HCT116 (cell line): ENCODE results near the gene FAM114A1. TPM values are rescaled to one million over a fixed set of nuclear protein-coding genes. Genes with fewer than 3 reads are reported as not detected.
"Not testable (repeated sequence)": the region's sequence is repeated elsewhere in the genome, so short reads cannot be mapped to it uniquely, and the experiment has no call there.

Source experiments
- ATAC-seq: fragments of 200-7000 bp; cut with Tn5 transposase; 2 replicates; pipeline ENCODE4 v1.9.1; 2020; ENCODE audit warnings: mild to moderate bottlenecking, moderate library complexity
- BruUV-seq: library from RNA; stranded (reverse); fragments of 400-500 nt; replicated peaks from 2 replicates; lab custom pipeline; 2021; lab: Mats Ljungman, UMichigan
- CTCF ChIA-PET: fragments of 300-600 bp; sonication (Branson Sonifier 250); formaldehyde crosslinking; loops from one replicate; lab custom pipeline; 2021; ENCODE audit warnings: antibody characterized with exemption; lab: Charles Lee
- POLR2A ChIA-PET: fragments of 300-600, 350-600 bp; sonication (Branson Sonifier 250); formaldehyde crosslinking; loops from one replicate; lab custom pipeline; 2021; ENCODE audit warnings: antibody characterized with exemption; lab: Charles Lee
- RAD21 ChIA-PET, 2 experiments: fragments of 300-600 bp; sonication (Branson Sonifier 250); formaldehyde crosslinking; loops; one replicate each; lab custom pipeline; 2023; ENCODE audit warnings: low total read pairs in 2 of 2; ENCODE audit not compliant: uncharacterized antibody in 2 of 2, unreplicated experiment in 2 of 2, low non-redundant PET in 1 of 2; lab: Charles Lee
- DNase-seq: peaks from one replicate; pipeline ENCODE4 v3.0.0-alpha.2; 2010; ENCODE audit warnings: low read depth, low spot score
- H2AFZ ChIP-seq: fragments of 200-600 bp; shearing (Covaris generic), sonication (generic); 2 replicates; pipeline ENCODE4 v1.6.1; 2017; ENCODE audit warnings: low read depth, mixed run types, mixed read lengths, antibody characterized with exemption, low read length; ENCODE audit not compliant: poor library complexity, severe bottlenecking
- H3K27ac ChIP-seq: 2 replicates; pipeline ENCODE4 v1.5.1; 2012; ENCODE audit warnings: low read depth, low read length
- H3K27me3 ChIP-seq: fragments of 200-600 bp; sonication (generic); 2 replicates; pipeline ENCODE4 v1.6.1; 2016; ENCODE audit warnings: mixed run types, low read length, mixed read lengths; ENCODE audit not compliant: insufficient read depth
- H3K36me3 ChIP-seq, 2 experiments: fragments of 200-500 bp in 1 of 2; fragments of 200-600 bp in 1 of 2; sonication (Bioruptor generic) in 1 of 2; sonication (generic) in 1 of 2; 2 replicates each; pipeline versions ENCODE4 v1.5.1 to v1.6.1; 2014 to 2016; ENCODE audit warnings: low read length in 2 of 2, inconsistent platforms in 1 of 2, mixed read lengths in 1 of 2, mixed run types in 1 of 2; ENCODE audit not compliant: insufficient read depth in 2 of 2, control insufficient read depth in 1 of 2
- H3K4me1 ChIP-seq, 2 experiments: fragments of 200-600 bp in 1 of 2; sonication (generic) in 1 of 2; 2 replicates each; pipeline versions ENCODE4 v1.5.1 to v1.6.1; 2012 to 2017; ENCODE audit warnings: low read length in 2 of 2, inconsistent platforms in 1 of 2, mild to moderate bottlenecking in 1 of 2, mixed read lengths in 1 of 2, mixed run types in 1 of 2, moderate library complexity in 1 of 2; ENCODE audit not compliant: insufficient read depth in 2 of 2, control insufficient read depth in 1 of 2
- H3K4me2 ChIP-seq: fragments of 200-600 bp; sonication (generic); 2 replicates; pipeline ENCODE4 v1.6.1; 2017; ENCODE audit warnings: mixed run types, low read length, mixed read lengths
- H3K4me3 ChIP-seq, 2 experiments: fragments of 200-600 bp in 1 of 2; sonication (generic) in 1 of 2; replicated peaks in 1 of 2; 2 replicates each; pipeline ENCODE4 v1.5.1; 2011 to 2016; ENCODE audit warnings: low read length in 2 of 2, control low read depth in 1 of 2, low read depth in 1 of 2, mild to moderate bottlenecking in 1 of 2, mixed read lengths in 1 of 2, mixed run types in 1 of 2
- H3K79me2 ChIP-seq: fragments of 200-600 bp; sonication (generic); 2 replicates; pipeline ENCODE4 v1.6.1; 2017; ENCODE audit warnings: mild to moderate bottlenecking, mixed run types, low read length, moderate library complexity, mixed read lengths; ENCODE audit not compliant: insufficient read depth
- H3K9ac ChIP-seq: fragments of 200-600 bp; sonication (generic); 2 replicates; pipeline ENCODE4 v1.6.1; 2016; ENCODE audit warnings: low read length, mixed read lengths
- H3K9me2 ChIP-seq: fragments of 200-600 bp; sonication (generic), shearing (Covaris generic); 2 replicates; pipeline ENCODE4 v1.6.1; 2017; ENCODE audit warnings: mixed run types, mild to moderate bottlenecking, moderate library complexity; ENCODE audit not compliant: insufficient read depth
- H3K9me3 ChIP-seq, 2 experiments: fragments of 200-500 bp in 1 of 2; fragments of 200-600 bp in 1 of 2; sonication (Bioruptor generic) in 1 of 2; sonication (generic) in 1 of 2; 2 replicates each; pipeline ENCODE4 v1.6.1; 2014 to 2017; ENCODE audit warnings: low read length in 2 of 2, mixed read lengths in 2 of 2, inconsistent platforms in 1 of 2, low read depth in 1 of 2, mild to moderate bottlenecking in 1 of 2, mixed run types in 1 of 2, moderate library complexity in 1 of 2; ENCODE audit not compliant: control insufficient read depth in 1 of 2, insufficient read depth in 1 of 2
- H4K20me1 ChIP-seq: fragments of 200-600 bp; sonication (generic), shearing (Covaris generic); 2 replicates; pipeline ENCODE4 v1.6.1; 2017; ENCODE audit warnings: mixed run types, mild to moderate bottlenecking, moderate library complexity; ENCODE audit not compliant: insufficient read depth
- CBX3 ChIP-seq: IDR thresholded peaks from 2 replicates; pipeline ENCODE4 v1.6.1; 2012; ENCODE audit warnings: low read depth
- CEBPB ChIP-seq: IDR thresholded peaks from 2 replicates; pipeline ENCODE4 v1.6.1; 2012; ENCODE audit warnings: low read depth
- EGR1 ChIP-seq: IDR thresholded peaks from 2 replicates; pipeline ENCODE4 v1.6.1; 2012; ENCODE audit warnings: low read depth
- ELF1 ChIP-seq: IDR thresholded peaks from 2 replicates; pipeline ENCODE4 v1.6.1; 2012; ENCODE audit warnings: low read depth, borderline replicate concordance
- EZH2 ChIP-seq: fragments of 200-600 bp; sonication (generic); IDR thresholded peaks from 2 replicates; pipeline ENCODE4 v1.6.1; 2017; ENCODE audit warnings: antibody characterized with exemption, mixed run types
- FOSL1 ChIP-seq: IDR thresholded peaks from 2 replicates; pipeline ENCODE4 v1.6.1; 2012; ENCODE audit warnings: low read depth
- JUND ChIP-seq: IDR thresholded peaks from 2 replicates; pipeline ENCODE4 v1.6.1; 2012
- RAD21 ChIP-seq: IDR thresholded peaks from 2 replicates; pipeline ENCODE4 v1.6.1; 2012; ENCODE audit warnings: low read depth, mild to moderate bottlenecking
- SP1 ChIP-seq: IDR thresholded peaks from 2 replicates; pipeline ENCODE4 v1.6.1; 2012; ENCODE audit warnings: low read depth
- SRF ChIP-seq: IDR thresholded peaks from 2 replicates; pipeline ENCODE4 v1.6.1; 2012; ENCODE audit warnings: low read depth
- YY1 ChIP-seq: IDR thresholded peaks from 2 replicates; pipeline ENCODE4 v1.6.1; 2011; ENCODE audit warnings: low read length, low read depth, moderate library complexity, mild to moderate bottlenecking; ENCODE audit not compliant: insufficient replicate concordance; ENCODE audit errors: extremely low read depth
- ZFX ChIP-seq: fragments of 450-650 bp; IDR thresholded peaks from 2 replicates; pipeline ENCODE4 v1.6.1; 2017
- intact Hi-C: fragments of 100-400 bp; cut with micrococcal nuclease; formaldehyde crosslinking; loops from 2 replicates; pipeline ENCODE4 v1.10.0; 2022
- total RNA-seq: library from RNA; stranded (reverse); gene quantifications from one replicate; pipeline ENCODE4 v1.2.1, GENCODE V29; 2021; ENCODE audit not compliant: unreplicated experiment
- TF ChIP-seq, protein P1 (sequence below): IDR thresholded peaks from 2 replicates; pipeline ENCODE4 v1.6.1; 2012
- TF ChIP-seq, protein P2 (sequence below): IDR thresholded peaks from 2 replicates; pipeline ENCODE4 v1.6.1; 2012
- TF ChIP-seq, protein P3 (sequence below): IDR thresholded peaks from 2 replicates; pipeline ENCODE4 v1.6.1; 2011; ENCODE audit warnings: mild to moderate bottlenecking, low read length, moderate library complexity; ENCODE audit not compliant: insufficient replicate concordance; ENCODE audit errors: extremely low read depth

The FAM114A1 gene
- total RNA-seq, 1 experiment from 2014 or later = 35.6 TPM

DNA sequence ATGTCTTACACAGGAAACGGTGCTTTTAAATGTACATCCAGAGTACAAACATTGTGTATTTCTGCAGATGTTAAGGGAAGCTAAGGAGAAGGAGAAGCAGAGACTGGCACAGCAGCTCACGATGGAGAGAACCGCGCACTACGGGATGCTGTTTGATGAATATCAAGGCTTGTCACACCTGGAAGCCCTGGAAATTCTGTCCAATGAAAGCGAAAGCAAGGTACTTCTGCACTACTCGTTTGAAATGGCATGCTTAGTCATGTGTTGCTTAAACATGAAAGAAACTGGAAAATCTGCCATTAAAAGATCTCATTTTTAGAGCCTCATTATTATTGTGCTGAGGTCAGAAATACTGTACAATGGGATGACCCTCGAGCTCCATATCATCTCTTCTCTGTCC lies 47.2 kb downstream of the FAM114A1 start (continued):
- TF ChIP-seq SP1 (no peak), SRF (no peak), CBX3 (no peak), EZH2 (no peak), ZFX (no peak)
- TF ChIP-seq, protein P1, sequence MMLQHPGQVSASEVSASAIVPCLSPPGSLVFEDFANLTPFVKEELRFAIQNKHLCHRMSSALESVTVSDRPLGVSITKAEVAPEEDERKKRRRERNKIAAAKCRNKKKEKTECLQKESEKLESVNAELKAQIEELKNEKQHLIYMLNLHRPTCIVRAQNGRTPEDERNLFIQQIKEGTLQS = no peak
- TF ChIP-seq, protein P2, sequence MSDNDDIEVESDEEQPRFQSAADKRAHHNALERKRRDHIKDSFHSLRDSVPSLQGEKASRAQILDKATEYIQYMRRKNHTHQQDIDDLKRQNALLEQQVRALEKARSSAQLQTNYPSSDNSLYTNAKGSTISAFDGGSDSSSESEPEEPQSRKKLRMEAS = no peak

DNA sequence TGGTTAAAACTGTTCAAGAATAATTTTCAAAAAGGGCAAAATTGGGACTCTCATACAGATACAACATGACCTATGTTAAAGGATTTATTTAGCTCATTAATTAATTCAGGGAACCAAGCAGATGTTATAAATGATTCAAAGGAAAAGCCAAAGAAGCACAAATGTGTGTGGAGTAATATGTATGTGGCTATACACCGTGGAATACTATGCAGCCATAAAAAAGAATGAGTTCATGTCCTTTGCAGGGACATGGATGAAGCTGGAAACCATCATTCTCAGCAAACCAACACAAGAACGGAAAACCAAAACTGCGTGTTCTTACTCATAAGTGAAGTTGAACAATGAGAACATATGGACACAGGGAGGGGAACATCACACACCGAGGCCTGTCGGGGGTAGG lies 48.7 kb downstream of the FAM114A1 start:
- ATAC-seq, H2AFZ ChIP-seq, intact Hi-C loops, H3K4me2 ChIP-seq, CTCF ChIA-PET, H3K4me1 ChIP-seq, H3K27ac ChIP-seq, H3K4me3 ChIP-seq, BruUV-seq, H3K79me2 ChIP-seq, H3K9ac ChIP-seq, POLR2A ChIA-PET, H3K9me2 ChIP-seq, RAD21 ChIA-PET, DNase-seq, H3K9me3 ChIP-seq, H3K36me3 ChIP-seq, H3K27me3 ChIP-seq, H4K20me1 ChIP-seq: not testable (repeated sequence)

DNA sequence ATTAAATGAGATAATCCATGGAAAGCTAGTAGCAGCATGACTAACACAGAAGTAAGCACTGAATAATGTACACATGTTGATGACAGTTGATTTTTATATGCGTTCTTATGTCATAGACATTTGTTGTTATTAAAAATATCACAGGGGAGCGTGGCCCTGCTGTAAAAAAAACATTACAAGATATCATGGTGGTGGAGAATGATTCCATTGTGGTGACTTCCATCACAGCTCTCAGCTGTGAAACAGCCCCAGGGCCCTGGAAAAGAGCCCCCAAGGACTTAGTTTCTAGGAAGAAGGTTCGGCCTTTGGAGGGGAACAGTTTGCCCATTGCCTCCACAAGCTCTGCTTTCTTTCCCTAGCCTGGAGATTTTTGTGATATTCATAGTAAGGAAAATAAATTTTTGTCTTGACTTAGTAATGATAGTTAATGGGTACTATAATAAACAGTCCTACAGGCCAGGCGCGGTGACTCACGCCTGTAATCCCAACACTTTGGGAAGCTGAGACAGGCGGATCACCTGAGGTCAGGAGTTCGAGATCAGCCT lies 49.9 kb downstream of the FAM114A1 start:
- ChIA-PET CTCF (no interaction called here), POLR2A (no interaction called here), RAD21 (no interaction called here)
- no peaks in the 10 kb centered on the region for H3K9me3 ChIP-seq
- H3K27me3 ChIP-seq = no peaks in the 10 kb centered on the region
- H3K9me2 ChIP-seq = no peaks in the 10 kb centered on the region
- H3K79me2 ChIP-seq = no peaks in the 10 kb centered on the region
- DNase-seq = no peak
- no peak overlapping the region for H2AFZ ChIP-seq
- no peaks in the 10 kb centered on the region for H4K20me1 ChIP-seq
- H3K36me3 ChIP-seq = peaks cover 5 to 9% of the 10 kb centered on the region in 2 experiments; a peak in 2 of 4 replicates
- no peak for ATAC-seq
- H3K4me3 ChIP-seq = no peak overlapping the region
- intact Hi-C loops = no loop called here
- H3K9ac ChIP-seq = no peak overlapping the region
- H3K27ac ChIP-seq = no peak overlapping the region
- H3K4me2 ChIP-seq = no peak overlapping the region
- BruUV-seq = no TSS peak
- H3K4me1 ChIP-seq = no peaks in the 10 kb centered on the region
- TF ChIP-seq, protein P2 = no peak
- no peak for TF ChIP-seq ELF1
- no peak for TF ChIP-seq EZH2
- no peak for TF ChIP-seq SP1
- no peak for TF ChIP-seq YY1
- TF ChIP-seq ZFX = no peak
- TF ChIP-seq, protein P3, sequence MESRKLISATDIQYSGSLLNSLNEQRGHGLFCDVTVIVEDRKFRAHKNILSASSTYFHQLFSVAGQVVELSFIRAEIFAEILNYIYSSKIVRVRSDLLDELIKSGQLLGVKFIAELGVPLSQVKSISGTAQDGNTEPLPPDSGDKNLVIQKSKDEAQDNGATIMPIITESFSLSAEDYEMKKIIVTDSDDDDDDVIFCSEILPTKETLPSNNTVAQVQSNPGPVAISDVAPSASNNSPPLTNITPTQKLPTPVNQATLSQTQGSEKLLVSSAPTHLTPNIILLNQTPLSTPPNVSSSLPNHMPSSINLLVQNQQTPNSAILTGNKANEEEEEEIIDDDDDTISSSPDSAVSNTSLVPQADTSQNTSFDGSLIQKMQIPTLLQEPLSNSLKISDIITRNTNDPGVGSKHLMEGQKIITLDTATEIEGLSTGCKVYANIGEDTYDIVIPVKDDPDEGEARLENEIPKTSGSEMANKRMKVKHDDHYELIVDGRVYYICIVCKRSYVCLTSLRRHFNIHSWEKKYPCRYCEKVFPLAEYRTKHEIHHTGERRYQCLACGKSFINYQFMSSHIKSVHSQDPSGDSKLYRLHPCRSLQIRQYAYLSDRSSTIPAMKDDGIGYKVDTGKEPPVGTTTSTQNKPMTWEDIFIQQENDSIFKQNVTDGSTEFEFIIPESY = no peak
- no peak for TF ChIP-seq SRF
- no peak for TF ChIP-seq CBX3
- no peak for TF ChIP-seq EGR1
- TF ChIP-seq CEBPB = no peak
- no peak for TF ChIP-seq RAD21
- no peak for TF ChIP-seq FOSL1
- TF ChIP-seq JUND = no peak
